ENCODE measurements around the gene HIPK2.

The HIPK2 gene

GRCh38 chr7:139822855-139823254 lies 45.1 kb upstream of the HIPK2 start:
- no peak overlapping the region for H2AFZ ChIP-seq (ENCODE audit: low read depth)
- H3K27ac ChIP-seq = no peak overlapping the region
- H3K27me3 ChIP-seq (ENCODE audit: insufficient read depth, low read depth) = no peaks in the 10 kb centered on the region
- H4K20me1 ChIP-seq (ENCODE audit: insufficient read depth) = no peaks in the 10 kb centered on the region
- H3K9ac ChIP-seq = no peak overlapping the region
- H3K4me3 ChIP-seq (IDR thresholded peaks at IDR 0.05; ENCODE audit: insufficient read depth, low read depth, low read length) = no peak overlapping the region
- no peak for TF ChIP-seq CTCF (conservative IDR thresholded peaks at IDR 0.05; ENCODE audit: low read depth, low read length)
- no peaks in the 10 kb centered on the region for H3K36me3 ChIP-seq (ENCODE audit: insufficient read depth)
- no peak overlapping the region for H3K4me2 ChIP-seq
- no peaks in the 10 kb centered on the region for H3K79me2 ChIP-seq (ENCODE audit: insufficient read depth, low read depth)
- H3K4me1 ChIP-seq (ENCODE audit: low read depth, poor library complexity, severe bottlenecking) = no peaks in the 10 kb centered on the region

- Histone ChIP-seq H3K9ac (no peak overlapping the region), H3K4me1 (ENCODE audit: low read depth, poor library complexity, severe bottlenecking) (no peaks in the 10 kb centered on the region), H3K27me3 (ENCODE audit: insufficient read depth, low read depth) (no peaks in the 10 kb centered on the region), H3K4me2 (no peak overlapping the region), H3K27ac (no peak overlapping the region), H3K36me3 (ENCODE audit: insufficient read depth) (no peaks in the 10 kb centered on the region), H3K4me3 (IDR thresholded peaks at IDR 0.05; ENCODE audit: insufficient read depth, low read depth, low read length) (no peak overlapping the region), H2AFZ (ENCODE audit: low read depth) (no peak overlapping the region), H4K20me1 (ENCODE audit: insufficient read depth) (no peaks in the 10 kb centered on the region), H3K79me2 (ENCODE audit: insufficient read depth, low read depth) (no peaks in the 10 kb centered on the region)
- TF ChIP-seq CTCF (conservative IDR thresholded peaks at IDR 0.05; ENCODE audit: low read depth, low read length) = no peak
Observed at GRCh38 chr7:139821349-139822105, 43.7 kb upstream of the HIPK2 start.

GRCh38 chr7:139820089-139820488 lies 42.3 kb upstream of the HIPK2 start:
- H3K79me2 ChIP-seq (ENCODE audit: insufficient read depth, low read depth) = no peaks in the 10 kb centered on the region
- H3K27ac ChIP-seq = no peak overlapping the region
- H3K9ac ChIP-seq = no peak overlapping the region
- H3K4me1 ChIP-seq (ENCODE audit: low read depth, poor library complexity, severe bottlenecking) = no peaks in the 10 kb centered on the region
- no peak overlapping the region for H2AFZ ChIP-seq (ENCODE audit: low read depth)
- no peaks in the 10 kb centered on the region for H4K20me1 ChIP-seq (ENCODE audit: insufficient read depth)
- TF ChIP-seq CTCF (conservative IDR thresholded peaks at IDR 0.05; ENCODE audit: low read depth, low read length) = no peak
- H3K36me3 ChIP-seq (ENCODE audit: insufficient read depth) = no peaks in the 10 kb centered on the region
- no peak overlapping the region for H3K4me2 ChIP-seq
- H3K4me3 ChIP-seq (IDR thresholded peaks at IDR 0.05; ENCODE audit: insufficient read depth, low read depth, low read length) = no peak overlapping the region
- H3K27me3 ChIP-seq (ENCODE audit: insufficient read depth, low read depth) = no peaks in the 10 kb centered on the region

GRCh38 chr7:139817249-139817648 lies 39.5 kb upstream of the HIPK2 start:
- Histone ChIP-seq H4K20me1 (ENCODE audit: insufficient read depth) (no peaks in the 10 kb centered on the region), H3K27me3 (ENCODE audit: insufficient read depth, low read depth) (no peaks in the 10 kb centered on the region), H3K79me2 (ENCODE audit: insufficient read depth, low read depth) (no peaks in the 10 kb centered on the region), H2AFZ (ENCODE audit: low read depth) (no peak overlapping the region), H3K36me3 (ENCODE audit: insufficient read depth) (no peaks in the 10 kb centered on the region), H3K4me2 (no peak overlapping the region), H3K9ac (no peak overlapping the region), H3K4me3 (IDR thresholded peaks at IDR 0.05; ENCODE audit: insufficient read depth, low read depth, low read length) (no peak overlapping the region), H3K4me1 (ENCODE audit: low read depth, poor library complexity, severe bottlenecking) (no peaks in the 10 kb centered on the region), H3K27ac (no peak overlapping the region)
- TF ChIP-seq CTCF (conservative IDR thresholded peaks at IDR 0.05; ENCODE audit: low read depth, low read length) = no peak

Data from KMS-11 (cell line).